Medulla oblongata (tissue), 1 donor: ENCODE data around the gene AFF1.

Experiments
- DNase-seq: peaks from one replicate; pipeline ENCODE4 v3.0.0-alpha.2; 2015; ENCODE audit errors: extremely low spot score

Gene AFF1

DNA sequence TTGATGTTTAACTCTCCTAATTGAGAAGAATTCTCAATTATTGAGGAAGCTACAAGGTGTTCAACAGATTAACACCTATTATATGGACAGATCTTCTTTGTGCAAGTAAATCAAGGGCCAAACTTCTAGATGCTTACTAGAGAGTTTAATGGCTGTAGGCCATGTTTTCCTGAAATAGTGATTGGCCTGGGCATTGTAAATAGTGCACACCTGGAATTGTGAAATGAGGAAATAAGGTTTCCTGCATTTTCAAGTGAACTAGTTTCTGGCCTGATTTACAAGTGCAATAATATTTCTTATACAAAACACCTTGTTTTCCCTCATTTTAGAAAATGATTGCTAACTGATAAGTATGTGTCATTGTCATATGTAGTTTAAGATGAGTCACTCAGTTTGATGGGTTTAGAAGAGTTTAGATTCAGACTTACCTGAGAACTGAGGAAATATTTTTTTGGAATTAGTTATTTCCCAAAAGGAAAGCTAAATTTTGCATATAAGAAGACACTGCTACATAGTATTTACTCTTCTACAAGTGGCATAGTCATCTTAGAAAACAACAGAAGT lies 21.2 kb downstream of the AFF1 start:
- no peak for DNase-seq

DNA sequence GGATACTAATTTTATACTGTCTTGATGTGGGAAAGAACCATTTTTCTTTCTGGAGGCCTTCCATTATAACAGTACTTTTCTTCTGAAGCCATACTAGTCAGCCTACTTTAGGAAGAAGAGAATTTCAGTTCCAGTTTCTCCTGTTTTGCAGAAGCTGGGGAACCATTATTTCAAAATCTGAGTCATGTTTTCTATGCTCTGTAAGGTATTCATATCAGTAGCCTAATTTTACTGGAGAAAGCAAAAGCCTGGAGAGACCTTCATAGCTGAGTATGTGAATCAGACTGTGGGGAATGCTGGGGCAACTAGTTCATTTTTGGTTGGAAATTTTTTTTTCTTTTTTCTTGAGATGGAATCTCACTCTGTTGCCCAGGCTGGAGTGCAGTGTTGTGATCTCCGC lies 22.4 kb downstream of the AFF1 start:
- peak; percentile 21 for DNase-seq

DNA sequence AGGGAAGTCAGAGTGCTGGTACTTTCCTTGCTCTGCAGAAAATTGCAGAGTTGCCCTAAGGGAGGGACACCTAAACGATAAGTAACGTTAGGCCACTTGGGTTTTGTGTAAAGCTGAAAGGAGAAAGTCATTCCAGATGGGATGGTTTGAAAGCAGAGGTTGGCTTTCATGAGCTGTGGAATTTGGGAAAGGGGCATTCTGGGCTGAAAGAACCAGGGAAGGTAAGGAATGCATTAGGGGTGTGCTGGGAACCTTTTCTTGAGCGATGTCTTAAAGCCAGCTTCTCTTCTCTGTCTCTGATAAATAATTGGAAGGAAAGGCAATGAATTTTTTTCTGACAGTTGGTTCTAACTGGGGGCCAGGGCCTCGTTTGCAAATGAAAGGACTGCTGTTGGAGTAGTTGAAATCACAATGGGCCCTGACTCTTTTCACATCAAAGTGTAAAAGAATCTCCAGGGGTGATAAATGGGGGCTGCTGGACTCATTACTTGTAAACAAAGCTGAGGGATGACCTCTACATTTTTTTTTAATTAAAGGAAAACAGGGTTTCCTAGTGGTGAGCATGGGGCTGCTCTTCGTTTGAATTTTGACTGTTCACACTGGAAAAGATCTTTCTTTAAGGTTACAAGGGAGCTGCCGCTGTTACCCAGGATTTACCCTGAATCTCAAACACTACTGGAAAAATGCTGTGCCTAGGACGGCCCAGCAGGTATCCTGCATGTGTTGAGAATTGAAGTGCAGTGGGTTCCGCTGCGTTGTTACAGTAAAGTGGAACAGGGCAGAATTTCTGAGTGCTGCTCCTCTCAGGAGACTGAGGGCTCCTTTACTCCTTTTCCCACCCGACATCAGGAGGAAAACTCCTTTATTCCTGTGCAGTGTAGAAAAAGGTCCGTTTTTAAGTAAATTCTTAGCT lies 25.0 kb downstream of the AFF1 start:
- DNase-seq: peak; percentile 28

DNA sequence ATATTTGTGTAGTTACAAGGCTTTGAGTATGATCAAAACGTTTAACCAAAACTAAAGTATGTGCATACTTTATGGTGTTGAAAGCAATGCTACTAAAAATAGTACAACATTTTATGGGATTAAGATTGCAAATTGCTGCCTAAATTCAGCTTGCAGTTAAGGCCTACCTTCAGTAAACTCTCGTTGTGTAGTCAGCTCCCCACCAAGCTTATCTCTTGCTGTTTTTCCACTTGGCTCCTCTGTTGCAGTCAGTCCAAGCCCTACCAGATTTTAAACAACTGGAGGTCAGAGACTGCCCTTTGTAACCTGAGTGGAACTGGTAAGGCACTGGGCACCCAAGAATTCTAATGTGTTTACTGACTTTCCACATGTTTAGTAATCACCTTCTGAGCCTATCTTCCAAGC lies 25.7 kb downstream of the AFF1 start:
- DNase-seq: no peak

DNA sequence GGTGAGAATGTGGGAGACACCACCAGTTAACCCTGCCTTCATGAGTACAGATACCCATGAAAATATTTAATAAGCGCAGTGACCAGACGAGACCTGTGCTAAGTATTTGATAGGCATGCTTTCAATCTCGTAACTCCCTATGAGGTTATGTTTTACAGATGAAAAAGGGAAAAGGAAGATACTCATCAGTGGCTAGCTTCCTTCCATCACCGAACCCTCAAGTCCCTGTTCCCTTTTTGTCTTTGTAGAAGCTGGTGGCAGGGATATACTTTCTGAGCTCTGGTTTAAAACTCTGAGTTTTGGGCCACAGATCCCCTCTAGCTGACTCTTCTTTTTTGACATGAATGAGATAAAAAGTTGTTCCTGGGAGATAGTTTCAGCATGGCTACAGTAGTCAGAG lies 26.3 kb downstream of the AFF1 start:
- DNase-seq: peak; percentile 30

DNA sequence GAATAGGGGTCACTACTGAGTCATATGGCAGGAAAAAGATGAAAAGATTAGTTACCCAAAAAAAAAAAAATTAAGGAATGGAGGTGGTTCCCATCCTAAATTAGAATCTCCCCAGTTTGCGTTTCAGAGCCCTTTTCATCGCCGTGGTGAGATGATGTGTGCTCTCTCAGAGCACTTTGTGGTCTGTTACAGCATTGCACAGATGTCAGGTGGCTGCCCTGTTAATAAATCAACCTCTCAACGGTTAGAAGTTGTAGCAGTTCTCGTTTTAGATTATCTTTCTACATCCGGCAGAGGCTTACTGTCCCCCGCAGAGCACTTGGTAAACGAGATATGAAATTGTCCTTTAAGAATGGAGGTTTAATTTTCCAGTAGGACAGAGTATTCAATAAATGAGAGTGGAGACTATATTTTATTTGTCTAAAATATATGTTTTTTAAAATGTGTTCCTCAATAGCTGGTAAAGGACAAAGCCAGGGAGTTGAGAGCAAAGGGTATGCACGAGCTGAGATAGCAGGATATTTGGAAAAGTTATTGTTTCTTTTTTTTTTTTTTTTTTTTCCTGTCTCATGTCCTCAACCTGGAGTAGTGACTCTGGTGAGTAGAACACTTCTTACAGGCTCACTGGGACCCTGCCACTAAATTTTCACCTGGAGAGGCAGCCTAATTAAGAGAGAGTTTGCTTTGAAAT lies 26.9 kb downstream of the AFF1 start:
- DNase-seq: no peak

DNA sequence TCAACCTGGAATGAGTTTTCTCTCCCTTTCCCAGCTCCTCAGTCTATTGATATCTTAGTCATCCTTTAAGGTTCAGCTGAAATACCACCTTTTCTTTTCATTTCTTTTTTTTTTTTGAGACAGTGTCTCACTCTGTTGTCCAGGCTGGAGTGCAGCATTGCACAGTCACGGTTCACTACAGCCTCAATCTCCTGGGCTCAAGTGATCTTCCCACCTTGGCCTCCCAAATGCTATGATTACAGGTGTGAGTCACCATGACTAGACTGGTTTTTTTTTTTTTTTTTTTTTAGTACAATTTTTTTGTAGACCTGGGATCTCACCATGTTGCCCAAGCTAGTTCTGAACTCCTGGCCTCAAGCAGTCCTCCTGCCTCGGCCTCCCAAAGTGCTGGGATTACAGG lies 28.9 kb downstream of the AFF1 start:
- DNase-seq: no peak

DNA sequence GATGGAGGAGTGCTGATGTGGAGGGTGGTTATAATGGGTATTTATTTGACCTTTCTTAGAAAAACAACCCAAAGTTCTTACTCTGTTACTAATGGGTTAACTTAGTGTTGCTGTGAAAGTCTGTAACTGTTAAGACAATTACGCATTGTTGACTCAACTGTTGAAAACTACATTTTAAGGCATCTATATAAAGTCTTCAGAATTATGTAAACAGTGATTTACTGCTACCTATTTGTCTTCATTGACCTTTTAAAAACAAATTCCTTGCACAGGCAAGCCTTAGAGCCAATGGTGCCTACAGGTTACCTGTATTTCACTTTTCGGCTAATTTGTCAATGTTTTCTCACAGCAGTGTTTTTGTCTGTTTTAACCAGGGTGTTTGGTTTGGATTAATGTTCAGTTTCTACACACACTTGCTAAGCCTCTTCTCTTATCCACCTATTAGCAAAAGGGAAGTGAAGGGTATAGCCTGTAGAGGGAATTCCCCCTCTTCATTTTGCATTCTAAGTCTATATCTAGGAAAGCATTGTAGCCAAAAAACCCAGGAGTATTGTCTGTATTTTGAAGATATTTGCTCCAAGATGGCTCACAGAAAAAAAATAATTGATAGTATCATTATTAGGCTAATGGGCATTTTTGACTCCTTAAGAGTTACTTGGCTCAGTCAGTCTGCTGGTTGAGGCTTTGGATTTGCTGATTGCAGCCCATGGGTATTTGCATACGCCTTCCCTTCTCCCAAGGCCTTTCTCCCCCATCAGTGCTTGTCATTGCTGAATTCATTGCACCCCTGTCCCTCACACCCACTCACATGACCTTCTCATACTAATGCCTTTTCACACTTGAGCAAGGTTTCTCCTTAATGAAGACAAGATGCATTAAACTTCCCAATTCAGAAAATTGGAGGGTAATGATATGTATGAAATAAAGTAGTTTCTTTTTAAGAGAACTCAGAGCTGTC lies 30.5 kb downstream of the AFF1 start:
- no peak for DNase-seq

DNA sequence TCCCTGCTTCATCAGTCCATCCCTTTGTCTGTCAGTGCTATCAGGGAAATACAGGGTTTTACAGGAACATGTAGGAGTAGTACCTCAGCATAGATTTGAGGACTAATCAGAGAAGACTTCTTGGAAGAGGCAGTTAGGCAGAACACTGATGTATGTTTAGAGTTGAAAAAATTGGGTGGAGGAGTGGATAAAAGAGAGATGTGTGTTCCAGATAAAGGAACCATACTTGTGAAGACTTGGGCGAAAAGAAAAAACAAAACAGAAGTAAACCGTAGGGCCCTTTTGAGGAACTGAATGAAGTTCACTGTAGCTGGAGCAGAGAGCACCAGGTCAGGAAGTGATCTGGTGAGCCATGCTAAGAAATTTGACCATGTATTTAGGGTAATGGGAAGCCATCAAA lies 32.3 kb downstream of the AFF1 start:
- DNase-seq: no peak

DNA sequence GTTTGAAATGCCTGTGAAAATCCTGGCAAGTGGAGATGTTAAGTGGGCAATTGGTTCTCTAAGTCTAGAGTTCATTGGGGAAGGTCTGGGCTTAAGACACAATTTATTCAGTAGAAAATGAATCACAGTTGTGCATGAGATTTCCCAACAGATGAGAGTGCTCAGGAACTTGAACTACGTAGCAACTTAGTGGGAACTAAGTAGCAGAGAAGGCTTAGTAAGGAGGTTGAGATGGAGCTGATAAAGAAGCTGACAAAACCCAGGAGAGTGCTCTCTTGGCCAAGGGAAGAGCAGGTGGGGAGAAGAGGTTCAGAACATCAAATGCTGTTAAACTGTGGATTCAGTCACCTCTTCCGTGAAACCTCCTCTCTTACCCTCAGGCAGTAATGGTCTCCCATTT lies 33.0 kb downstream of the AFF1 start:
- DNase-seq: no peak

DNA sequence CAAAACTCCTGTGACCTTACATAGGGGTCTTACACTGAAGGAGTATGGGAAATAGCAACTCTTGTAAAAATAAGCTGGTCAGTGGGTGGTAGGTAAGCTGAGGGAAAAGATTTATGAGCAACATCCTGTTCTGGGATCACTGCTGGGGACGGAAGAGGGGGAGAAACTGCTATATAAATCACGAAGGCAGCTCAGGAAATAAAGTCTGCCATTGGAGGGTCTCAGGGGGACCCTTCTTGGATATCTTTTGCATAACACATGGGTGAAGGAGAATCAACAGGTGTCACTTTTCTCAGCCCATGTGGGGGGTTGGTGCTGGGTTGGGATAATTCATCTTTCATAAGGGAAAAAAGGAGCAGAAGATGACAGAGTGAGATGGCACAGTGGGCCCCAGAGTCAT lies 33.7 kb downstream of the AFF1 start:
- DNase-seq: no peak

DNA sequence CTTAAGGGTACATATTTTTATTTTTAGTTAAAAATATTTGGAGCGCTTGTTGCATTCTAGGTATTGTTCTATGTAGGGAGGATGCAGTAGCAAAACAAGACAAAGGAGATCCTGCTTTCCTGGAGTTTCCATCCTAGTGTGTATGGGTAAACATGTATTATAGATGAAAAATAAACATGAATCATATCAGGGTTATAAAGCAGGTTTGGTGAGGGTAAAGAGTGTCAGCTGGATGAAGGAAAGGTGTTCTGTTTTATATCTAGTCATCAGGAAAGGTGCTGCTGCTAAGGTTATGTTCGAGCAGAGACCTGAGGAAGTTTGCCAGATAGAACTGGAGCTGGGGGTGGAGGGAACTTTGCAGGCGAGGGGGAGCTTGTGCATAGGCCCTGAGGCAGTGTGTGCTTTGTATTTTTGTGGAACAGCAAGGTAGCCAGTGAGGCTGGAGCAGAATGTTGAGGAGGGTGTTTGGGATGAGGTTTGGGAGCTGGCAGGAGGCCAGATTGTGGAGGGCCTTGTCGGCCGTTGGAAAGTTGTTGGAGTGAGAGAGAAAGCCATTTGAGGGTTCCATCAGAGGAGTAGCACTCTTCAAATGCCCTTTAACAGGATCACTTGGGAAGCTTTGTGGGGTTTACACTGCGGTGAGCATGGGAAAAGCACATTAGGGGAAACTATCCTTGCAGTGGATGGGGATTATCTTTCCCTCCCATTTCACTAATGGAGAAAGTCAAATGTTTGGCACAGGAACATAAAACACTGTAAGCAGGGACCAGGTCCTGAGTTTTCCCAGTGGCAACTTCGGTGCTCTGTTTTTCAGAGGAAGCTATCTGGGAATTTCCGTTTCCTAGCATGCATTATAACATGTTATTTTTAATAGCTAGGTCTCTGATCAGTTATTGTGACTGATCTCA lies 35.9 kb downstream of the AFF1 start:
- DNase-seq: no peak

DNA sequence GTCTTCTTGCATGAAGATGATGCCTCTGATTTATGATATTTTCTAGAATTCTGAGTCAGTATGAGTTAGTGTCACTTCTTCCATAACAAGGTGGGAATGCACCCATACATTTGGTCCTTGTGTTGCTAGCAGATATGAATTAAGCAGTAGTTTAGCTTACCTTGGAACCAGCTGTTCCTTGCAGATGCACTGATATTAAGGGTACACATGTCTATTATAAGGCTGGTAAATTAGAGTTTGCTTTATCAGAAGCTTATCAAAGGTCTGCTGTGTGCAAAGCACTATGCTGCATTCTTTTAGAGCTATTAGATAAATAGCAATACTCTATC lies 36.5 kb downstream of the AFF1 start:
- DNase-seq: no peak

DNA sequence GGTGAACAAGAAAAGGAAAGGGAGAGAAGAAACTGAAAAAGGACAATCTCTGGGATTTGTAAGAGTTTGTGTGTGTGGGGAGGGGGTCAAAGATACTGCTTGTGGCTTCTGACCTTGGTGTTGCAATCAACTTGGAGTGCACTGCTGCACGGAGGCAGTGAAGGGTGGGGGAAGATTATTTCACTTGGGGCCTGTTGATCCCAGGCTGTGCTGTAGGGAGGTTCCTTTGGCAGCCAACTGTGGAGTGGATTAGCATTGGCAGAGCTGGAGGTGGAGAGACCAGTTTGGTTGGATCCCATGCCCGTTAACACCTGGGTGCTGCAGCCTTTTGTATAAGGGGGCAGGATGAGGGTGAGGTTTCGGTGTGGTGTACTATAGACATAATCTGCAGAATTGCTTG lies 38.2 kb downstream of the AFF1 start:
- no peak for DNase-seq

DNA sequence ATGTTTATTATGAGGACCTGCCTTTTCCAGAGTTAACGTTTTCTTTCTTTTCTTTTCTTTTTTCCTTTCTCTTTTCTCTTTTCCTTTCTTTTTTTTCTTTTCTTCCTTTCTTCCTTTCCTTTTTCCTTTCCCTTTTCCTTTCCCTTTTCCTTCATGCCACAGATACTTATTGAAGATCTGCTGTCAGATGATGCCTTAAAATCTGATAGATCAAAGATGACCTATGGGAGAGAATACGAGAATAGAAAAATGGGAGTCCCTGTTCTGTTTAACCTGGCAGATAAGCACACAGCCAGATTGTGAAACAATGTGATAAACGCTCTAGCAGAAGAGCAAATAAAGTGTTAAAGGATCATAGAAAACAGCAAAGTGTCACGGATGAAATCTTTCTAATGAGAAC lies 38.9 kb downstream of the AFF1 start:
- DNase-seq: no peak

DNA sequence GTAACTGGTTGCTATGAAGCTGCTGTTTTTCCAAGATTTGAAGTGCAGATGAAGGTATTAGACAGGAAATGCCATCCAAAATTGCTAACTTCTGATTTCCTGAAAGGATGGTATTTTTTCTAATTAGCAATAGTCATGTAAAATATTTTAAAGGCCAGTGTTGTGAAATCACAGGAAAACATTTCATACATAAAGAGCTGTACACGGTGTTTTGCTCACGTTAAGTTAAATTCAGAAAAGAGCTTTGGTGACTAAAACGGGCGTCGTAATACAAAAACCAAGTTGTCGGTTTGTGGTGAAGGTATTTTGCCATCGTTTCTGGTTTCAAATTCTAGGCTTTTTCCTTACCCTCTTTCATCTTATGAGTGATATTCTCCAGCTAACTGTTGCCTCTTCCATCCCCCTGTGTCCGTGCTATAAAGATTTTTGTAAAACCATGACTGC lies 39.8 kb downstream of the AFF1 start:
- no peak for DNase-seq

DNA sequence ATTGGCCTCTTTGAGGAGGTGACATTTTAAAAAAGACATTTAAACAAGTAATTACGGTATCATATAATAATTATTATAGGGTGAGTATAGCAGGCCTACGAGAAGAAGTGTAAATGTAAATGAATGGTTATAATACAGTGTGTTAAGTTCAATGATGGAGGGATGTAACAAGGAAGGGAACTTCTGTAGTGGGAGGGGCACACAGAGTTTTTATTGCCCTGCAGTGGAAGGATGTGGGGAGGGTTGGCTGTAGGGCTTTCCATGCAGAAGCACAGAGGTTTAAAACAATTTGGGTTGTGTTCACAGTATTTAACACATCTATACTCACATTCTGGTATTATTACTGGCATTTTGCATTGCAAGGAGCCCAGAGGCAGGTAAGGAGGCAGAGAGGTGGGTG lies 41.1 kb downstream of the AFF1 start:
- no peak for DNase-seq

DNA sequence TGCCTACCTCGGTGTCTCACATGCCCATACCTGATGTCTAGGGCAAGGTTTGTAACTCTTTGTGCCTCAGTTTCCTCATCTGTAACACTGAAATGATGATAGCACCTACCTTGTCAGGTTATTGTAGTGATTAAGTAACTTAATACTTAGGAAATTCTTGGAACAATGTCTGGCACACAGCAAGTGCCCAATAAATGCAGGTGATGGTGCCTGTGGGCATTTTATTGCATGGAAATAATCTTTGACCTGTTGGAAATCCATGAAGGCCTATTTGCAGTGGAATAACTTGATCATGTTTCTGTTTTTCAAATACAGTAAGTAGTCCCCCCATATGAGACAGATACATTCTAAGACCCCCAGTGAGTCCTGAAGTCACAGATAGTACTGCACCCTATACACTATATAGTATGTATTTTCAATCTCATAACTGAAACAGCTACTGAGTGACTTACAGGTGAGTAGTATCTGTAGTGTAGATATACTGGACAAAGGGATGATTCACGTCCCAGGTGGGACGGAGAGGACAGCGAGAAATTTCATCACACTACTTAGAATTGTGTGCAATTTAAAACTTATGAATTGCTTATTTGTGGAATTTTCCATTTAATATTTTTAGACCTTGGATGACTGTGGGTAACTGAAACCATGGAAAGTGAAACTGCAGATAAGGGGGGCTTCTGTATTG lies 42.1 kb downstream of the AFF1 start:
- no peak for DNase-seq

DNA sequence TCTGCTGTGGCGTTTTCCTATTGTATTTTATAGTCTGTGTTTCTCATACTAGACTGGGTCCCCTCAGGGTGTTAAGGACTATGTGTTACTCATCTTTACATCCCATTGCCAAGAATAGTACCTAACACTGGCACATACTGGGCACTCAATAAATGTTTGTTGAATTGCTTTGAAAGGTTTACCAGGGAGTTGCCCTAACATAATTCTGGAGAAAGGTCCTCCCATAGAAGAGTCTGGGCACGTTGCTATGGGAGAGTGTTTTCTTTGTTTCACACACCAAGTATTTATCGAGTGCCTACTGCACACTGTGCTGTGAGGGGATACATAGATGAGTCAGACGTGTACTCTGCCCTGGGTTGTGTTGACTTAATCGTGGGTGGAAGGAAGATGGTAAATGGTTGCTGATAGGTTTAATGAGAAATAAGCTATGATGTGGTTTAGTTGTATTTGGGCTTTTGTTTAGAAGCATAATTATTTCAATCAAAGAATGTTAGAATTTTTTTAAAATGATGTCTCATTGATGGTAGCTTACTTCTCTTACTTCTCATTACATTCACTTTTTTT lies 42.9 kb downstream of the AFF1 start:
- DNase-seq: no peak

DNA sequence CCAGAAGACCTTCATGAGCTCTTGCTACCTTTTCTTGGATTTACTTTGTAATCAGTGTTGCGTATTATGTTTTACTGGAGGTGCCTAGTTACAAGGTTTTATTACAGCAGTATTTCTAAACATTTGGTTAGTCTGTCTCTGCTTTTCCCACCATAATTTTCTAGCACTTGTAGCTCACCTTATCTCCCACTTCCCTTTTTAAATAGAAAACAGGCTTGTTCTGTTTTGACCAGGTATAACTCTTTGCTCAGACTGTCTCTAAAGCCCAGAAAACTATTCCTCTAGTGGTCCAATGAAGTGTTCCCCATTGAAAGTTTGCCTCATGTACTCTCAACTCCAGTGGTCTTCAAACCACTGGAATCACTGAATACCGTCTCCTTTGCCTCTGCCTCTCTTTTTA lies 43.9 kb downstream of the AFF1 start:
- DNase-seq: no peak
